ENCODE data around the gene KCNB1.

The KCNB1 gene

GRCh38 chr20:49381558-49382493, 100.6 kb downstream of the KCNB1 start:
- Histone ChIP-seq H3K4me1 (ENCODE audit: control insufficient read depth, low read depth, low read length) (peaks cover 5% of the 10 kb centered on the region), H3K4me3 (ENCODE audit: low read length) (no peak overlapping the region), H3K36me3 (ENCODE audit: control insufficient read depth, low read depth, low read length) (no peaks in the 10 kb centered on the region), H3K9me3 (ENCODE audit: control insufficient read depth, low read depth, low read length) (no peaks in the 10 kb centered on the region), H3K27me3 (ENCODE audit: control insufficient read depth, insufficient read depth, low read length) (no peaks in the 10 kb centered on the region), H3K27ac (ENCODE audit: low read length) (no peak overlapping the region), H3K9ac (ENCODE audit: low read length) (no peak overlapping the region)

- no peaks in the 10 kb centered on the region for H3K36me3 ChIP-seq (ENCODE audit: control insufficient read depth, low read depth, low read length)
- no peaks in the 10 kb centered on the region for H3K27me3 ChIP-seq (ENCODE audit: control insufficient read depth, insufficient read depth, low read length)
- H3K4me1 ChIP-seq (ENCODE audit: control insufficient read depth, low read depth, low read length), result peaks cover 5% of the 10 kb centered on the region
- no peak overlapping the region for H3K9ac ChIP-seq (ENCODE audit: low read length)
- no peaks in the 10 kb centered on the region for H3K9me3 ChIP-seq (ENCODE audit: control insufficient read depth, low read depth, low read length)
- H3K4me3 ChIP-seq (ENCODE audit: low read length), result no peak overlapping the region
- no peak overlapping the region for H3K27ac ChIP-seq (ENCODE audit: low read length)
Observed at GRCh38 chr20:49380337-49380780, 102.1 kb downstream of the KCNB1 start.

GRCh38 chr20:49379338-49379737, 103.1 kb downstream of the KCNB1 start:
- Histone ChIP-seq H3K27ac (ENCODE audit: low read length) (no peak overlapping the region), H3K36me3 (ENCODE audit: control insufficient read depth, low read depth, low read length) (no peaks in the 10 kb centered on the region), H3K4me1 (ENCODE audit: control insufficient read depth, low read depth, low read length) (no peaks in the 10 kb centered on the region), H3K27me3 (ENCODE audit: control insufficient read depth, insufficient read depth, low read length) (no peaks in the 10 kb centered on the region), H3K9me3 (ENCODE audit: control insufficient read depth, low read depth, low read length) (no peaks in the 10 kb centered on the region), H3K4me3 (ENCODE audit: low read length) (no peak overlapping the region), H3K9ac (ENCODE audit: low read length) (no peak overlapping the region)

- Histone ChIP-seq H3K9me3 (ENCODE audit: control insufficient read depth, low read depth, low read length) (no peaks in the 10 kb centered on the region), H3K4me3 (ENCODE audit: low read length) (no peak overlapping the region), H3K9ac (ENCODE audit: low read length) (no peak overlapping the region), H3K4me1 (ENCODE audit: control insufficient read depth, low read depth, low read length) (no peaks in the 10 kb centered on the region), H3K27ac (ENCODE audit: low read length) (no peak overlapping the region), H3K27me3 (ENCODE audit: control insufficient read depth, insufficient read depth, low read length) (no peaks in the 10 kb centered on the region), H3K36me3 (ENCODE audit: control insufficient read depth, low read depth, low read length) (no peaks in the 10 kb centered on the region)
Observed at GRCh38 chr20:49377326-49377725, 105.1 kb downstream of the KCNB1 start.

GRCh38 chr20:49375170-49375569, 107.3 kb downstream of the KCNB1 start:
- Histone ChIP-seq H3K36me3 (ENCODE audit: control insufficient read depth, low read depth, low read length) (no peaks in the 10 kb centered on the region), H3K27ac (ENCODE audit: low read length) (no peak overlapping the region), H3K4me3 (ENCODE audit: low read length) (no peak overlapping the region), H3K27me3 (ENCODE audit: control insufficient read depth, insufficient read depth, low read length) (no peaks in the 10 kb centered on the region), H3K4me1 (ENCODE audit: control insufficient read depth, low read depth, low read length) (no peaks in the 10 kb centered on the region), H3K9ac (ENCODE audit: low read length) (no peak overlapping the region), H3K9me3 (ENCODE audit: control insufficient read depth, low read depth, low read length) (no peaks in the 10 kb centered on the region)

- Histone ChIP-seq H3K36me3 (ENCODE audit: control insufficient read depth, low read depth, low read length) (no peaks in the 10 kb centered on the region), H3K4me3 (ENCODE audit: low read length) (no peak overlapping the region), H3K4me1 (ENCODE audit: control insufficient read depth, low read depth, low read length) (no peaks in the 10 kb centered on the region), H3K9me3 (ENCODE audit: control insufficient read depth, low read depth, low read length) (no peaks in the 10 kb centered on the region), H3K9ac (ENCODE audit: low read length) (no peak overlapping the region), H3K27ac (ENCODE audit: low read length) (no peak overlapping the region), H3K27me3 (ENCODE audit: control insufficient read depth, insufficient read depth, low read length) (no peaks in the 10 kb centered on the region)
Observed at GRCh38 chr20:49372095-49372734, 110.3 kb downstream of the KCNB1 start.

- Histone ChIP-seq H3K27ac (ENCODE audit: low read length) (no peak overlapping the region), H3K27me3 (ENCODE audit: control insufficient read depth, insufficient read depth, low read length) (no peaks in the 10 kb centered on the region), H3K36me3 (ENCODE audit: control insufficient read depth, low read depth, low read length) (no peaks in the 10 kb centered on the region), H3K9ac (ENCODE audit: low read length) (no peak overlapping the region), H3K4me3 (ENCODE audit: low read length) (no peak overlapping the region), H3K4me1 (ENCODE audit: control insufficient read depth, low read depth, low read length) (no peaks in the 10 kb centered on the region), H3K9me3 (ENCODE audit: control insufficient read depth, low read depth, low read length) (no peaks in the 10 kb centered on the region)
Observed at GRCh38 chr20:49368596-49368995, 113.9 kb downstream of the KCNB1 start.

- Histone ChIP-seq H3K27ac (ENCODE audit: low read length) (no peak overlapping the region), H3K4me3 (ENCODE audit: low read length) (no peak overlapping the region), H3K27me3 (ENCODE audit: control insufficient read depth, insufficient read depth, low read length) (no peaks in the 10 kb centered on the region), H3K9ac (ENCODE audit: low read length) (no peak overlapping the region), H3K36me3 (ENCODE audit: control insufficient read depth, low read depth, low read length) (no peaks in the 10 kb centered on the region), H3K9me3 (ENCODE audit: control insufficient read depth, low read depth, low read length) (no peaks in the 10 kb centered on the region), H3K4me1 (ENCODE audit: control insufficient read depth, low read depth, low read length) (no peaks in the 10 kb centered on the region)
Observed at GRCh38 chr20:49367113-49367512, 115.4 kb downstream of the KCNB1 start.

- Histone ChIP-seq H3K4me1 (ENCODE audit: control insufficient read depth, low read depth, low read length) (no peaks in the 10 kb centered on the region), H3K27me3 (ENCODE audit: control insufficient read depth, insufficient read depth, low read length) (no peaks in the 10 kb centered on the region), H3K9ac (ENCODE audit: low read length) (no peak overlapping the region), H3K27ac (ENCODE audit: low read length) (no peak overlapping the region), H3K9me3 (ENCODE audit: control insufficient read depth, low read depth, low read length) (no peaks in the 10 kb centered on the region), H3K4me3 (ENCODE audit: low read length) (no peak overlapping the region), H3K36me3 (ENCODE audit: control insufficient read depth, low read depth, low read length) (no peaks in the 10 kb centered on the region)
Observed at GRCh38 chr20:49366687-49367086, 115.8 kb downstream of the KCNB1 start.

GRCh38 chr20:49361862-49362660, 120.4 kb downstream of the KCNB1 start:
- Histone ChIP-seq H3K36me3 (ENCODE audit: control insufficient read depth, low read depth, low read length) (no peaks in the 10 kb centered on the region), H3K9ac (ENCODE audit: low read length) (no peak overlapping the region), H3K9me3 (ENCODE audit: control insufficient read depth, low read depth, low read length) (no peaks in the 10 kb centered on the region), H3K4me3 (ENCODE audit: low read length) (no peak overlapping the region), H3K27me3 (ENCODE audit: control insufficient read depth, insufficient read depth, low read length) (no peaks in the 10 kb centered on the region), H3K27ac (ENCODE audit: low read length) (no peak overlapping the region), H3K4me1 (ENCODE audit: control insufficient read depth, low read depth, low read length) (no peaks in the 10 kb centered on the region)

GRCh38 chr20:49360242-49360968, 122.1 kb downstream of the KCNB1 start:
- no peak overlapping the region for H3K9ac ChIP-seq (ENCODE audit: low read length)
- no peak overlapping the region for H3K27ac ChIP-seq (ENCODE audit: low read length)
- no peaks in the 10 kb centered on the region for H3K27me3 ChIP-seq (ENCODE audit: control insufficient read depth, insufficient read depth, low read length)
- H3K4me3 ChIP-seq (ENCODE audit: low read length), result no peak overlapping the region
- H3K4me1 ChIP-seq (ENCODE audit: control insufficient read depth, low read depth, low read length), result no peaks in the 10 kb centered on the region
- H3K9me3 ChIP-seq (ENCODE audit: control insufficient read depth, low read depth, low read length), result no peaks in the 10 kb centered on the region
- no peaks in the 10 kb centered on the region for H3K36me3 ChIP-seq (ENCODE audit: control insufficient read depth, low read depth, low read length)

Data from iPS-18a (cell line).